Measurements from ENCODE around the gene MEX3C.

- TF ChIP-seq YY1 (IDR thresholded peaks at IDR 0.05; ENCODE audit: insufficient read depth, insufficient read length) (no peak), SUZ12 (IDR thresholded peaks at IDR 0.05; ENCODE audit: extremely low read depth, insufficient read depth, insufficient read length) (no peak), ZNF274 (IDR thresholded peaks at IDR 0.05; ENCODE audit: low read depth, low read length) (no peak)
Observed at GRCh38 chr18:51227660-51228059, 30.2 kb upstream of the MEX3C start.

Data from NT2/D1 (cell line).